GM12878 (cell line): ENCODE measurements around the gene TSPEAR. TPM values are rescaled to one million over a fixed set of nuclear protein-coding genes. Genes with fewer than 3 reads are reported as not detected.

Source experiments
- ATAC-seq: fragments of 200-7000 bp; cut with Tn5 transposase; 3 replicates; pipeline ENCODE4 v1.9.1; 2020; ENCODE audit warnings: mild to moderate bottlenecking, moderate library complexity
- BruUV-seq: library from RNA; stranded (reverse); fragments of 400-500 nt; replicated peaks from 2 replicates; lab custom pipeline; 2021; lab: Mats Ljungman, UMichigan
- CTCF ChIA-PET: fragments of 300-600 bp; sonication (Branson Sonifier 250); formaldehyde crosslinking; extraction: SDS; loops from one replicate; lab custom pipeline; 2021; ENCODE audit warnings: inconsistent platforms; lab: Yijun Ruan, JAX
- POLR2A ChIA-PET: fragments of 350-600 bp; formaldehyde crosslinking; extraction: SDS; loops from one replicate; lab custom pipeline; 2021; ENCODE audit warnings: inconsistent platforms; lab: Charles Lee
- RAD21 ChIA-PET: fragments of 300-600 bp; sonication (Branson Sonifier 250); formaldehyde crosslinking; loops from one replicate; lab custom pipeline; 2023; ENCODE audit warnings: antibody characterized with exemption; ENCODE audit not compliant: unreplicated experiment; lab: Charles Lee
- SMC1A ChIA-PET: fragments of 300-600 bp; sonication (Branson Sonifier 250); formaldehyde crosslinking; loops from one replicate; lab custom pipeline; 2023; ENCODE audit not compliant: unreplicated experiment, uncharacterized antibody; lab: Charles Lee
- DNase-seq: peaks from one replicate; pipeline ENCODE4 v3.0.0-alpha.2; 2011; ENCODE audit warnings: low read depth, low spot score
- FAIRE-seq: peaks from 3 replicates; lab custom pipeline; 2011; peaks lifted over from hg19 to GRCh38; lab: Jason Lieb, UNC
- H2AFZ ChIP-seq: 2 replicates; pipeline ENCODE4 v1.6.0; 2011; ENCODE audit warnings: low read depth, low read length, control low read depth; ENCODE audit not compliant: control insufficient read depth
- H3K27ac ChIP-seq: 2 replicates; pipeline ENCODE4 v1.5.1; 2011; ENCODE audit warnings: control low read depth; ENCODE audit not compliant: control insufficient read depth, insufficient read depth
- H3K27me3 ChIP-seq, 2 experiments: replicated peaks in 1 of 2; 2 replicates each; pipeline versions ENCODE4 v1.6.0 to v1.6.1; 2011; ENCODE audit warnings: low read length in 1 of 2; ENCODE audit not compliant: control insufficient read depth in 2 of 2, insufficient read depth in 2 of 2
- H3K36me3 ChIP-seq, 2 experiments: 2 replicates each; pipeline ENCODE4 v1.5.1; 2011; ENCODE audit warnings: low read length in 1 of 2; ENCODE audit not compliant: control insufficient read depth in 2 of 2, insufficient read depth in 2 of 2
- H3K4me1 ChIP-seq: 2 replicates; pipeline ENCODE4 v1.6.1; 2011; ENCODE audit warnings: mild to moderate bottlenecking, low read length, moderate library complexity, mixed read lengths; ENCODE audit not compliant: control insufficient read depth, insufficient read depth
- H3K4me2 ChIP-seq: 2 replicates; pipeline ENCODE4 v1.6.0; 2011; ENCODE audit warnings: control low read depth; ENCODE audit not compliant: control insufficient read depth, insufficient read depth
- H3K4me3 ChIP-seq: fragments of 200-600 bp; sonication (generic); 2 replicates; pipeline ENCODE4 v1.5.1; 2016
- H3K79me2 ChIP-seq: 2 replicates; pipeline ENCODE4 v1.6.0; 2011; ENCODE audit warnings: low read length; ENCODE audit not compliant: control insufficient read depth, insufficient read depth
- H3K9ac ChIP-seq: 2 replicates; pipeline ENCODE4 v1.8.0; 2011; ENCODE audit warnings: low read length, control low read depth, mixed read lengths; ENCODE audit not compliant: control insufficient read depth, insufficient read depth
- H3K9me3 ChIP-seq: replicated peaks from 3 replicates; pipeline ENCODE4 v1.5.1; 2011; ENCODE audit warnings: mild to moderate bottlenecking, low read length; ENCODE audit not compliant: control insufficient read depth, insufficient read depth
- H4K20me1 ChIP-seq: 2 replicates; pipeline ENCODE4 v1.6.0; 2011; ENCODE audit not compliant: control insufficient read depth, insufficient read depth
- CBFB ChIP-seq: IDR thresholded peaks from 2 replicates; pipeline ENCODE4 v1.6.1; 2016; ENCODE audit warnings: antibody characterized with exemption, low read depth
- ESRRA ChIP-seq: IDR thresholded peaks from 2 replicates; pipeline ENCODE4 v1.6.1; 2012; ENCODE audit warnings: mild to moderate bottlenecking, low read length, improper control_type of control experiment
- FOXK2 ChIP-seq: fragments of 450-650 bp; IDR thresholded peaks from 2 replicates; pipeline ENCODE4 v1.6.1; 2017; ENCODE audit warnings: mild to moderate bottlenecking, moderate library complexity
- ZBTB4 ChIP-seq: fragments of 450-650 bp; formaldehyde crosslinking; IDR thresholded peaks from 2 replicates; pipeline ENCODE4 v1.4.0; 2022; ENCODE audit warnings: mild to moderate bottlenecking, moderate library complexity
- ZBTB40 ChIP-seq: fragments of 450-650 bp; IDR thresholded peaks from 2 replicates; pipeline ENCODE4 v1.6.1; 2016; ENCODE audit warnings: mild to moderate bottlenecking, moderate library complexity, borderline replicate concordance
- WGBS: methylation state at CpG from one replicate; pipeline ENCODE4 v1.1.6; 2016; ENCODE audit warnings: low lambda C conversion rate; ENCODE audit not compliant: insufficient replicate concordance, insufficient coverage; ENCODE audit errors: missing lambda C conversion rate; 5-methylcytosine and 5-hydroxymethylcytosine counted together
- in situ Hi-C: fragments of 300-500 bp; cut with MboI; formaldehyde crosslinking; loops from 9 replicates; pipeline ENCODE4 v1.14.3; 2018; ENCODE audit warnings: mixed read lengths
- intact Hi-C: fragments of 100-400 bp; cut with micrococcal nuclease; formaldehyde crosslinking; loops from one replicate; pipeline ENCODE4 v1.14.2; 2022; ENCODE audit not compliant: unreplicated experiment
- polyA plus RNA-seq, 11 experiments: library from polyadenylated mRNA; depleted of rRNA in 4 of 11; unstranded in 6 of 11; stranded (reverse) in 5 of 11; fragments of >200 nt; fragmentation: Nextera tagmentation in 4 of 11; fragmentation: Illumina TruSeq in 1 of 11; extraction: Ambion mirVana in 4 of 11; extraction: Trizol in 1 of 11; gene quantifications; 1 replicate in 1 of 11; 2 replicates in 10 of 11; pipeline versions ENCODE4 v1.2.1 to v1.2.3, GENCODE V29; 2011 to 2016; ENCODE audit warnings: inconsistent platforms in 2 of 11, missing spikeins in 2 of 11, low read depth in 1 of 11
- total RNA-seq, 4 experiments: library from RNA; depleted of rRNA in 3 of 4; stranded (reverse); fragments of >200 nt in 3 of 4; fragmentation: Illumina TruSeq in 1 of 4; extraction: Trizol in 1 of 4; gene quantifications; 2 replicates each; pipeline versions ENCODE4 v1.2.1 to v1.2.3, GENCODE V29; 2013 to 2021

The TSPEAR gene
- total and polyA plus RNA-seq, 10 of the 15 experiments (the other 5 are each of a cell fraction or from before 2014, with no cell fraction given): not detected

- CTCF ChIA-PET: interaction anchor here (1.8 kb wide), 1 partner anchor 10 kb away, joined by 5 read pairs; no protein-coding TSS in a partner anchor
- H3K4me2 ChIP-seq: no peak overlapping the region
- TF ChIP-seq FOXK2 (no peak), ZBTB40 (no peak), ESRRA (no peak), ZBTB4 (no peak), CBFB (no peak)
- TF ChIP-seq, all 136 proteins: peak for 0
- Histone ChIP-seq H3K27ac (no peak overlapping the region), H3K9ac (no peak overlapping the region), H3K4me3 (no peak overlapping the region), H3K9me3 (no peaks in the 10 kb centered on the region; the same call in 2 of the 3 replicates), H3K4me1 (no peaks in the 10 kb centered on the region), H3K27me3 (no peaks in the 10 kb centered on the region), H3K79me2 (no peaks in the 10 kb centered on the region), H4K20me1 (no peaks in the 10 kb centered on the region), H3K36me3 (no peaks in the 10 kb centered on the region), H2AFZ (no peak overlapping the region)
- in situ Hi-C loops: no loop called here
- BruUV-seq: no TSS peak
- ChIA-PET RAD21 (no interaction called here), POLR2A (no interaction called here), SMC1A (no interaction called here)
- intact Hi-C loops: no loop called here
- no peak for FAIRE-seq
- DNase-seq: no peak
- ATAC-seq: no peak
- 56% methylated on average over 11 of the region's 11 CpGs for WGBS
These were observed 41.4 kb upstream of the TSPEAR start for GRCh38 chr21:44752671-44753235.
